GM19395 (cell line): ENCODE results near the gene TRHDE.

Source experiments
- ATAC-seq: cut with Tn5 transposase; IDR thresholded peaks from one replicate; pipeline ENCODE4 v1.9.1; 2021; ENCODE audit warnings: mild to moderate bottlenecking, moderate library complexity; ENCODE audit not compliant: unreplicated experiment

TRHDE gene

DNA sequence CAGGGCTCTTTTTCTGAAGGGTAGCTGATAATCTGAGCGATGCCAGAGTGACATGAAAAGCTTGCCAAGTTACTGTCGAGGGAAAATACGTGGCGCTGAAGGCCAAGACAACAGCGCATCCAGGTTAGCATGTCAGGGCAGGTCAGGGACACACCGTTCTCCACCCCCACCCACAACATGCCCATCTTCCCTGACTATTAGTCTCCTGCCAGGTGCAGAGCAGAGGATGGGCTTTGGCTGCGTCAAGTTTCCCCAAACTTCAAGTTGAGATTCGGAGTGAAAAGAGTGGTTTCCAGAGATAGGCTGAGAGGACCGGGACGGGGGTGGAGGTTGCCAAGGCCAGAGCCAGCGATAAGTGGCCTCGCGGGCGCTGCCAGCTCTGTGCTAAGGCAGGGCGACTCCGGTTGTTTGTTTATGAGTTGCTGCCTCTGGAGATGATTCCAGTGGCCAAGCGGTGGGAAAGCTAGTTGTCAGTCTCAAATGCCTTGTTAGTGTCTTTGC is 1.7 kb downstream of the TRHDE start:
- ATAC-seq: no peak

GRCh38 chr12:72274931-72275330 is 2.8 kb downstream of the TRHDE start:
- ATAC-seq: no peak

- ATAC-seq: no peak
Measured at GRCh38 chr12:72275526-72275925, 3.4 kb downstream of the TRHDE start.

DNA sequence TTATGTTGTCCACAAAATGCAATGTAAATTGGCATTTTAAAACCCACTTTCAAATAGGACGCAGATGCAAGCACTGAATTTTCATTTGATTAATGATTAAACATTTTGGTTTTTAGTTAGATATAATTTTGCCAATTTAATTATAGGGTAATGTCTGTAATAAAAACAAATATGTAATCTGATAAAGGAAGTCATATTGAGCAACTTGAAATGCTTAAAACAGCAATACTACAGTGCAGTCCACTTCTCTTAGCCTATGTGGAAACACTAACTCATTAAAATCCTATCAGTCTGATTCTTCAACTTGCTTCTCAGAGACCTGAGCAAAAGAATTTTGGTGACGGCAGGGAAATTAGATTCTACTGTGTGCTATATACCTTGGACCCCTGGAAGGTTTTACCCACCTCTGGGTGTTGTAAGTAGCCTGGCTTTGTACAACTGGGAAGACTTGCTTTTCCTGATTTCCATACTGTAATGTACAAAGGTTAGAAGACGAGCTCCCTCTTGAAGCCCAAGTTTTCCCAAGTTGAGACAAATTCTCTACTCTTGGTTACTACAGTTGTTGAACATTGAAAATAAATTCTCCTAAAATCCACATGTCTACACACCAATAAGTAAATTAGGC is 4.1 kb downstream of the TRHDE start:
- ATAC-seq: no peak

GRCh38 chr12:72277415-72277814 is 5.2 kb downstream of the TRHDE start:
- ATAC-seq: no peak

DNA sequence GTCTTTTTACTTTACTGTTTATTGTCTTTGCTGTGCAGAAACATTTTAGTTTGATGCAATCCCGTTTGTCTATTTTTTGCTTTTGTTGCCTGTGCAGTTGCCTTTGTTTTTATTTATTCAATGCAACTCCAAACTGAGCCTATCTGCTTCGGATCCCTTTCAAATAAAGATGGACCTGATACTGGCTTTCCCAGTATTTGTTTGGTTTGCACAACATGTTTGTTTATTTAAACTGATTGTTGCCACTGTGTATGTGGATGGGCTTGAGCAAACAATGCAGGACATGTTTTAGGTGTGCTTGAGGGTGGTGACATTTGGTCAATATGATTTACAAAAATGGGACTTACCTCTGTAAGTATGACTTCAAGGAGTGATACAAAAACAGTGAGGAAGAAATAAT is 6.7 kb downstream of the TRHDE start:
- no peak for ATAC-seq

- no peak for ATAC-seq
Measured at GRCh38 chr12:72281126-72281525, 9.0 kb downstream of the TRHDE start.

DNA sequence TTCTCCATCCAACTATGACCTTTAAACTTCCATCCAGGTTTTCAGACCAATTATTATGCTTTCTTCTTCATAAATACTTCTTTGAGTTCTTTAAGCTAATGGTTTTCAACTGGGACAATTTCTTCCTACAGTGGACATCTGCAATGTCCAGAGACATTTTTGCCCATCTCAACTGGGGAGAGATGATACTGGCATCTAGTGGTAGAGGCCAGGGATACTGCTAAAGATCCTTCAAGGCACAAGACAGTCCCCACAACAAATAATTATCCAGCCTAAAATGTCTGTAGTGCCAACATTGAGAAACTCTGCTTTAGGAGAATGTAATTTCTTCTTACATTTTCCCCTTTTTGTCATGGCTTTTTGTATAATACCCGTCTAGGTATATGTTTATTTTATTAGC is 10.6 kb downstream of the TRHDE start:
- no peak for ATAC-seq

DNA sequence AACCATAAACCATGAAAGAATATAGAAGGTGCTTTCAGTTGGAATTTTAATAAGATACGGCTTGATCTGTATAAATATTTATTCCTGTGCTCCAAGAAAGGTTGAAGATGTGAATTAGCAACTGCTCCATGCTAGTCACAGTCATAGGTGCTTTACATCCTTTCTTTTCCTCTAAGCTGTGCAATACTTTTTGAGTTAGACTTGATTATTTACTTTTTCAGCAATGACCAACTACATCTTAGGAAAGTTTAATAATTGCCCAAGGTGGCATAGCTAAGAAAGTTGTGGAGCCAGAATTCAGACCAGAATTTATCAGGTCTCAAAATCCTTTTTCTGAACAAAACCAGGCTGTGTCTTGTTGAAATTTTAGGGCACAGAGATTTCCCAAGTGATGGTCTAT is 13.7 kb downstream of the TRHDE start:
- no peak for ATAC-seq

- ATAC-seq: no peak
Measured at GRCh38 chr12:72286526-72286925, 14.4 kb downstream of the TRHDE start.

DNA sequence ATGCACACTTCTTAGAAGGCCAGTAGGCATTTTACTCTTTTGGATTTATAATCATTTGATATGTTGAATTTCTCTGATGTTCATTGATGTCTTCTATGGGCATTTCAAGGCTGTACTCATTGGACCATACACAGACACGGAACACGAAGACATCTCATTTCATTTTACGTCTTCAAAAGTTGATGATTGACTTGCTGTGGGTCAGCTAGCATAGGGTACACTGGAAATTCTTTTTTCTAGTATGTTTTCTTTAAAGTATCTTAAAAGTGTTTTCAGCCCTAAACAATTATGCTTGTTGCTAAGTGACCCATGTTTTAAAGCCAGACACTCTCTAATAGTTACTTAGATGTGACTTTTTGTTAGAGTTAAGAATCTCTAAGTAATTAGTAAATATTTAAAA is 16.3 kb downstream of the TRHDE start:
- no peak for ATAC-seq

GRCh38 chr12:72288911-72289310 is 16.7 kb downstream of the TRHDE start:
- ATAC-seq: no peak

- ATAC-seq: no peak
Measured at GRCh38 chr12:72289633-72290032, 17.5 kb downstream of the TRHDE start.

- no peak for ATAC-seq
Measured at GRCh38 chr12:72291175-72291574, 19.0 kb downstream of the TRHDE start.

- no peak for ATAC-seq
Measured at GRCh38 chr12:72293701-72294100, 21.5 kb downstream of the TRHDE start.

DNA sequence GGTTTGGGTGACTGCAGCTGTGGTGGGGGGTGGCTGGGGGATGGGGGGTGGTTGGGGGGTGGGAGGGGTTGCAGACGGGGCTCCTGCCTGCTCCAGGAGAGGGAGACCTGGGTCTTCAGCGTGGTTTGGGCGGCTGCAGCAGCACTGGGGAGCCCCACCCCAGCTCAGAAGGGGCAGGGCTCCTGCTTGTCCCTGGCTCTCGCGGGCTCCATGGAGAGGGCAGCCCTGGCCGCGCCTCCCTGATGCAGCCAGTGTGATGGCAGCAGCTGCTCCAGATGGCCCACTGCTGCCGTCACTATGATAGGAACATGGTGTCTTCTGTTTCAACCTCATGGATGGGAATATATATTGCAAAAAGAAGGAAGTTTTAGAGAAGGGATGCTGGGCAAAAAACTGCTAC is 22.9 kb downstream of the TRHDE start:
- ATAC-seq: no peak

DNA sequence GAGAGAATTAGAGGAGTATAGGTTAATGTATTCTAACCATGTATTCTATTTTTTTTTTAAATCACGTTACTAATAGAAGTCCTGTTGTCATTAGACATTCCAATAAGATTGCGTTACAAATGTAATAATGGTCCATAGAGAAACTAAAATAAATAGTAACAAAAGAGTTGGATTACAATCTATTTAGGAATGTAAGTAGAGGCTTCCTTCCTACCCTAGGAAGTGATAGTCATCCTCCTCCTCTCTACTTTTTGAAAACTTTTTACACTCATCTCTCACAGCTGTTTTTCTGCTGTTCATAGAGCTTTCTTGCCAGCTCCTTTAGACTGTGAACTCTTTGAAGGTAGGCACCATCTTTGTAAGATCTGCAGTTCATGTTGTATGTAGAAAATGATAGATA is 23.6 kb downstream of the TRHDE start:
- no peak for ATAC-seq

DNA sequence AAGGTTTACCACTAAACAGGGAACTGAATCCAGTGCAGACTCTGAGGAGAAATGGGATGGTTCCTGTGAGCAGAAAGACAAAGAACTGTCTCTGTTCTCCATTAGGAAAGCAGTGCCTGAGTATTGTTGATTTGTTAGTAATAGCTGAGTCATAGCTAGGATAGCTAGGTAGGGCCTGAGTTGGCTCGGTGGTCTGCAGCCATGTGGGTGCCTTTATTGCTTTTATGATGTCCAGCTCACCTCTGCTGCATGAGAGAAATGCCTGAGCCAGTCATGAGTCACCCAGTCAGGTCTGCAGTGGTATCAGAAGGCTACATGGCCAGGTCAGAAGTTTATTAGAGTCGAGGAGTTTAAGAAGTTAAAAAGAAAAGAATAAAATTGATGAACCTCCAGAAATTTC is 24.2 kb downstream of the TRHDE start:
- no peak for ATAC-seq

GRCh38 chr12:72297666-72298065 is 25.5 kb downstream of the TRHDE start:
- ATAC-seq: no peak

DNA sequence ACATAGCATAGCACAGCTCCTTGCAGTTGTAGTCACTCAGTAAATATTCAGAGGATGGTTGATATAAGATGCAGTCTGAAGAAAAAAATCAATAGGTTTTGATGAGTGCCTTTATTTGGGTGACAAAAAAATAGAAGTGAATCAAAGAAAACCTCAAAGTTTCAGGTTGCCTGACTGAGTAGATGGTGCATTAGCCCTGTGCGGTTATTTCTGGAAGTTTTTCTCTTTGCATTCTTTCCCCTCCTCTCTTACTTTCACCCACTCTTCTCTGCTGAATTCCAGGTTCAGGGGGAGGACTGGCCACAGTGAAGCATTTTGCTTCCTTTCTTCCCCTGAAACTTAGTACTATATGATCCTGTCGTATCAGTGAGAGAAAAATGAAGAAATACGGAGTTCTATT is 28.6 kb downstream of the TRHDE start:
- no peak for ATAC-seq

DNA sequence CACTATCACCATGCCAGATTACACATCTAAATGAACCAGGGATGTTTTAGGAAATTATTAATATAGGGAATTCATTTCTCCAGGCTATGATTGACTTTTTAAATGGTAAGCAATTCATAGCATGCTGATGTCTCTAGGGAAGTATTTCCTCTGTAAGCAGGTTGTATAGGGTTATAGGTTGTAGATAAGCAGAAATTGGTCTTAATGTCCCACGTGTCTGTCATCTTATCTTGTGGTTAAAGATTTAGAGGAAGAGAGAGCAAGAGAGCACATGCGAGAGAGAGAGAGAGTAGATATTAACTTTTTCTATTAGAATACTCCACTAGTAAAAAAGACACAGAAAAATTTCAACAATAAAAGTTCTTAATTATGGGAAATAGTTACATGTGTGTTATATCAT is 32.6 kb downstream of the TRHDE start:
- ATAC-seq: no peak

GRCh38 chr12:72307229-72307628 is 35.1 kb downstream of the TRHDE start:
- ATAC-seq: no peak

- ATAC-seq: no peak
Measured at GRCh38 chr12:72311946-72312345, 39.8 kb downstream of the TRHDE start.
